GM18508 (cell line): ENCODE results near the gene MTA2.

Experiments used
- ATAC-seq: cut with Tn5 transposase; IDR thresholded peaks from one replicate; pipeline ENCODE4 v1.9.1; 2021; ENCODE audit warnings: moderate number of reproducible peaks; ENCODE audit not compliant: insufficient read depth, unreplicated experiment

The MTA2 gene

GRCh38 chr11:62548545-62549335, 52.9 kb downstream of the MTA2 start:
- ATAC-seq: no peak

DNA sequence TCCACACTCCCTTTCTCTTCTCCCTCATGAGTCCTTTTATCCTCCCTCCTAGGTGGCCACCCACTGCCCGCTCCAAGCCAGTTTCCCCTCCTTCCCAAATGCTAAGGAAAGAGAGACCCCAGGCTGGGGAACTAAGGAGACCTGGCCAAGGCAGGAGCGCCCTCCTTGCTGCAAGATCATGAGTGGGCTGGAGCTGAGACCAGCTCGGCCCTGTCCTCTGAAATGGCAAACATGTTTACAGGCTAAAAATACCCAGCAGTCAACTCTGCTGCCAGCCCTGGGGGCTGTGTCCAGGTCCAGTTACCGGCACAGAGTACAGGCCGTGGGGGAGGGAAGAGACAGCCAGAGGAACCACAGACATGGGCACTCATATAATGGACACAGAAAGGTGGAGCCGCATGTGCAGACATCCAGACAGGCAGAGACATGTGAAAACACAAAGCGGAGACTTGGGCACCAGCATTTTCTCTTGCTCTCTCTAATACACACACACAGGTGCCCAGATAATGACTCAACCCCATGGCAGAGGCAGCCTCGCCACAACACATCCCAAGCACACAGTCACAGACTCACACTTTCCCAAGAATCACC, 53.9 kb downstream of the MTA2 start:
- no peak for ATAC-seq

DNA sequence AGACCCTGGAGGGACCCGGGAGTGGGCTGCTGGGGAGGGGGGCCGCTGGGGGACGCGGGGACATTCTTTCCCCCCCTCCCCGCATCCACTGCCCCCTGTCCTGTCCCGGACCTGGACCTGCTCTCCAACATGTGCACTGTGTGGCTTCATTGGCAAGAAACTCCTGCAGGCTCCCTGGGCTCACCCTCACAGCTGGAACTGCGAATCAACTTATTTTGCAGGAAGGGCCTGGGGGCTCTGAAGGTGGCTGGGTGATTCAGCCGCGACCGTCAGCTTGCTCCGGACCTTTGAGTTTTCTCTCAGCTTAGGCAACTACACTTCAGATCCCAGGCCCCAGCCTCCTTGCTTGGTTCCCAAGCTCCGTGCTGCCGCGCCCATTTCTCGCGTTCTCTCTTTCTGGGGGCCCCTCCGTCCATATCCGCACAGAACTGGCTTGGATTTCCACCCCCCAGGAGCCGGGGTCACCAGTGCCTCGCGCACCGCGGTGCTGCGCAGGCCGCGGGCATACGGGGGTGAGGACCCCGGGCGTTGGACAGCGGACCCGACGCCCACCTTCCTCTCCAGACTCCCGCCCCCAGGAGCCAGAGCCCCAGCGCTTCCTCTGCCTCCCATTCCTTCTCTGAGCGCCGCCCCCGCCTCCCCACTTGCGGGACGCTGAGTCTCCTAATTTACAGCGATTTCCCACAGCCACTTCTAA, 54.6 kb downstream of the MTA2 start:
- ATAC-seq: no peak

DNA sequence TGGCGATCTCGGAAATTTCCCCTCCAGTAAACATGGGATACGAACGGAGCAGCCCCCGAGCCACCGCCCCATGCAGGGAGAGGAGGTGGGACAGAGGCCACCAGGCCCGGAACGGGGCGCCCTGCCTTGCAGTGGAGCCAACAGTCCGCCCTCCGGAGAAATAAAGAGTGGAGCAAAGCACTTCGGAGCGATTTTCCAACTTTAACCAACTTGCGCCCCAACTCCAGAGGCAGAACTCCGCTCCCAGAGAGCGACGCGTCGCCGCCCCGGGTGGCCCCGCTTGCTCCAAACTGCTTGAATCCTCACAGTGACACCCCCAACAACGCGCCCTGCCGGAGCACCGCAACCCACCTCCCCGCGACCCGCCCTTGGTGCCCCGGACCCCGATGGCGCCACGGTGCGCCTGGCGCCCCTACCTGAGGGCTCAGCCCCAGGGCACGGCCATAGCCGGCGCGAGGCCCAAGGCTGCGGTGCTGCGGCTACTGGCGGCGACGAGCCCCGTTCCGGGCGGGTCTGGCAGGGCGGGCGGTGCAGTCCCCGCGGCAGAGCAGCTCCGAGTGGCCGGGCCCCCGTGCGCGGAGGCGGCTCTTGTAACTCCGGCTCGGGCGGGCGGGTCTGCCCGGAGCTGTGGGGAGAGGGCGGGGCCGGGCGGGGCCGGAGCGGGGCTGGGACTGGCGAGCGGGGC, 55.3 kb downstream of the MTA2 start, which contains the start of gene AHNAK:
Gene AHNAK (minus strand): TSS at position 563 of the 685 bp plus-strand sequence. CDS start 10,708 bp downstream, outside the sequence.
- no peak for ATAC-seq

DNA sequence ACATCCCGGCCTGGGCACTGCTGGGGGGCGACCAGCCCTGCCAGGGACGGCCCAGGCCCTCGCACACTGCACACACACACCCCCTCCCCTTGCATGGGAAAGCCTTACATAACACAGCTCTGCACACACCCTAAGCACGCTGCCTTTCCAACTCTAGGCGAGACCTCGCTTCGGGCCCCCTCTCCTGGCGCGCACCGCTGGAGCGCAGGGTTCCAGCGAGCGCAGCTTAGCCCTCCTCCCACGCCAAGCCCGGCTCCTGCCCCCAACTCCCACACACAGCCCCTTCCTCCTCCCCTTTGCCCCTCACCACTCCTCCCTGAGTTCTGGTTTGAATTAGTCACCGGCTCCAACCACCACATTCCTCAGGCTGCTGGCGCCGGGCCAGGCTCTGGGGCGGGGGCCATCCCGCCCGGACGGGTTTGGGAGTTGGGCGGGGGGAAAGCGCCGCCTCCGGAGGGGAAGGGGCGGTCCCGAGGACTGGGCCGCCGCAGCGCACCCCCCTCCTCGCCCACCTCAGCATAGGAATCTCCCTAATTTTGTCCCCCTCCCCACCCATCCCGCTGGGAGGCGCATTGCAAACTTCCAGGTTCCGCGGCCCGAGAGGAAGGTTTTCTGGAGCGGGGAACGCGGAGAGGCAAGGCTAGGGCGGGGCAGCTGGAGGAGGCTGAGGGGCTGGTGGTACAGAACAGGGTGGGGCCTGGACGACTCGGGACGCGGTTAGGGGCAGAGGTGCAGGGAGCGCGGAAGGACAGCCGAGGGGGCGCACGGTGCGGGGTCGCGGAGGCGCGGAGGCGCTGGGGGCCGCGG, 56.0 kb downstream of the MTA2 start:
- no peak for ATAC-seq

DNA sequence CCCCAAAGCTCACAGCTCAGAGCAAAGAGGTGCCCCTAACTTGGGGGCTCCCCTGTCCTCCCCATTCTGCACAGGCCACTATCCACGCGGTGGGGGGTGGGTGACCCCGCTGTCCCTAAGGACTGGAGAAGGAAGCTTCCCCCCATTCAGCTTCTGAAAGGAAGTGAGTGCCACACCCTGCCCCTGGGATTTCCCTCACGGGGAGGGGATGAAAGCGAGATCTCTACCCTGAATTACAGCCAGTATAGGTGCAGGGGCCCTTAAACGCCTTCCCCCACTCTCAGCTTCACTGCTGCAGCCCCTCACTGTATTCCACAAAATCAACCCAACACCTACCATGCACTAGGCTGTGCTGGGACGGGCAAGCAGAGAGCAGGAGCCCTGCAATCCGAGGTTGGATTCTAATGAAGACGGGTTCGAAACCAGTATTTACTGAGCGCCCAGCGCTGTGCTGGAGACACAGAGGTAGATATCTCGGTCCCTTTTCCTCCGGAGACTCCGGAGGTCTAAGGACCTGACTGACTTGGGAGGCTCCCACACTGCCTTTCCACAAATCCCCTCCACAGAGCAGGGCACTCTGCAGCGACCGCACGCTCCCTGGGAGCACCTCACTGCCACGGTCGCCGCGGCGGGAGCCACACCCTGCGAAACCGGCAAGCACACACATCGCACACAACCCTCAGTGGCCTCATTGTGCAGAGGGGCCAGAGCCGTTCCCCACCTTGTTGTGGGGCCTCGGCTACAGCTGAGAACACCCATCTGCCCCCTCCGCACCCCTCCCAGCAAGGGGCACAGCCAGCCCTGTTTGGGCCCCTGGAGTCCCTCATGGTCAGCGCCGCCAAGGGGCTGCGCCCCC, 56.9 kb downstream of the MTA2 start:
- ATAC-seq: no peak

DNA sequence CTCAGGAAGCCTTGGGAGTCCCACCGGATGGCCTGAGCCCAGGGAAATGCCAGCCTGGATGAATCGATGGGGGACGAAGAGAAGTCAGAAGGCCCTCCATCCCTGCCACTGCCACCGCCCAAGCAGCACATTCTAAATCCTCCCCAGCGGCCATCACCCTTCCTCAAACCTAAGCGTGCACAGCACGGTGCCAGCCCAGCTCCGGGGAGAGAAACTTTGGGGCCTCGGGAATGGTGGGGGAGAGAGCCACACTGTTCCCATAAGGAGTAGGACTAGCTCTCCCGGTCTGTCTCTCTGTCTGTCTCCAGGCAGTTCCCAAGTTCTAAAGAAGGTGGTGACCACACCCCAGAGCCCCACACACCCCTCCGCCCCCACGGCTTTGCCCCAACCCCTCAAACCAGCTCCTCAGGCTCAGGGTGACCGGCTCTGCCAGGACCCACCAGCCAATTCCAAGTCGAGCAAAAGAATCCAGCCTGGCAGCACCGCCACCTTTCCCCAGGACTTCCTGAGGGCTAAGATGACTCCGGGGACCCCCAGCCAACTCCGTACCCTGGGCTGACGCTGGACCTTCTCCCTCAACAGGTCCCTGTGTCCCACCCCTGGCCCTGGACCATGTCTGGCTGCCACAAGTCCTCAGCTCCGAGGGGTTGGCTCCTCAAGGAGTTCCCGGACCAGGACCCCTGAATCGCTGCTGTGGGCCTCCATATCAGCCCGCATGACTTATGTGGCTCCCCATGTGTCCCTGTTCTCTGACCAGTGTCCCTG, 57.8 kb downstream of the MTA2 start:
- ATAC-seq: no peak
